HepG2 (cell line): Measurements from ENCODE around the gene MYH7B. TPM values are rescaled to one million over a fixed set of nuclear protein-coding genes. Genes with fewer than 3 reads are reported as not detected.

Source experiments
- ATAC-seq: fragments of 200-7000 bp; cut with Tn5 transposase; 3 replicates; pipeline ENCODE4 v1.9.1; 2020; ENCODE audit warnings: mild to moderate bottlenecking, moderate library complexity
- BruUV-seq: library from RNA; stranded (reverse); fragments of 400-500 nt; replicated peaks from 2 replicates; lab custom pipeline; 2021; lab: Mats Ljungman, UMichigan
- CTCF ChIA-PET: fragments of 300-600 bp; formaldehyde crosslinking; extraction: SDS; loops from one replicate; lab custom pipeline; 2021; ENCODE audit warnings: low total read pairs, inconsistent platforms, low intra/inter-chr PET ratio; lab: Yijun Ruan, JAX
- POLR2A ChIA-PET: fragments of 350-600 bp; sonication (Branson Sonifier 250); formaldehyde crosslinking; loops from one replicate; lab custom pipeline; 2020; ENCODE audit warnings: antibody characterized with exemption, inconsistent platforms; lab: Yijun Ruan, JAX
- DNase-seq: peaks from one replicate; pipeline ENCODE4 v3.0.0-alpha.2; 2015; ENCODE audit warnings: low spot score
- FAIRE-seq: peaks from 3 replicates; lab custom pipeline; 2011; peaks lifted over from hg19 to GRCh38; lab: Jason Lieb, UNC
- H2AFZ ChIP-seq: one replicate; pipeline ENCODE4 v1.6.1; 2011; ENCODE audit warnings: low read length, inconsistent platforms
- H3K27ac ChIP-seq: fragments of 300-600 bp; 3 replicates; pipeline ENCODE4 v1.8.0; 2011; ENCODE audit warnings: mixed run types, mild to moderate bottlenecking, mixed read lengths, low read length, inconsistent platforms; ENCODE audit not compliant: insufficient read depth; ENCODE audit errors: extremely low read length
- H3K27me3 ChIP-seq, 2 experiments: fragments of 200-600 bp in 1 of 2; 2 replicates in 1 of 2; 3 replicates in 1 of 2; pipeline versions ENCODE4 v1.6.0 to v1.8.0; 2011; ENCODE audit warnings: low read length in 2 of 2, mild to moderate bottlenecking in 2 of 2, moderate library complexity in 2 of 2, inconsistent platforms in 1 of 2; ENCODE audit not compliant: insufficient read depth in 2 of 2, control insufficient read depth in 1 of 2
- H3K36me3 ChIP-seq, 2 experiments: fragments of 200-600 bp in 1 of 2; replicated peaks in 1 of 2; 2 replicates in 1 of 2; 3 replicates in 1 of 2; pipeline versions ENCODE4 v1.5.1 to v1.8.0; 2011; ENCODE audit warnings: low read length in 2 of 2, inconsistent platforms in 1 of 2; ENCODE audit not compliant: insufficient read depth in 2 of 2, control insufficient read depth in 1 of 2
- H3K4me1 ChIP-seq: 2 replicates; pipeline ENCODE4 v1.5.1; 2012; ENCODE audit warnings: low read length, inconsistent platforms; ENCODE audit not compliant: insufficient read depth
- H3K4me2 ChIP-seq: 2 replicates; pipeline ENCODE4 v1.6.0; 2011; ENCODE audit warnings: low read depth, low read length, inconsistent platforms
- H3K4me3 ChIP-seq, 3 experiments: fragments of 200-600 bp in 1 of 3; sonication (generic), shearing (Covaris generic) in 1 of 3; replicated peaks in 1 of 3; 2 replicates each; pipeline ENCODE4 v1.5.1; 2011 to 2016; ENCODE audit warnings: low read length in 3 of 3, inconsistent platforms in 2 of 3, low read depth in 2 of 3, mild to moderate bottlenecking in 2 of 3, control low read depth in 1 of 3, mixed read lengths in 1 of 3; ENCODE audit not compliant: insufficient read depth in 1 of 3
- H3K79me2 ChIP-seq: one replicate; pipeline ENCODE4 v1.6.1; 2011; ENCODE audit warnings: low read length, inconsistent platforms; ENCODE audit not compliant: insufficient read depth
- H3K9ac ChIP-seq: 2 replicates; pipeline ENCODE4 v1.6.0; 2011; ENCODE audit warnings: mild to moderate bottlenecking, low read depth, low read length, inconsistent platforms; ENCODE audit not compliant: insufficient read depth
- H3K9me3 ChIP-seq: 2 replicates; pipeline ENCODE4 v1.5.1; 2012; ENCODE audit warnings: mild to moderate bottlenecking, low read length
- H4K20me1 ChIP-seq: 2 replicates; pipeline ENCODE4 v1.6.0; 2011; ENCODE audit warnings: inconsistent platforms, mild to moderate bottlenecking, low read length, moderate library complexity; ENCODE audit not compliant: insufficient read depth
- AGO1 ChIP-seq: fragments of 200-400 bp; formaldehyde crosslinking; IDR thresholded peaks from 2 replicates; pipeline ENCODE4 v1.6.1; 2017; ENCODE audit warnings: mild to moderate bottlenecking, low read depth, low read length, moderate library complexity; ENCODE audit not compliant: poor library complexity, severe bottlenecking
- AGO2 ChIP-seq: fragments of 200-400 bp; formaldehyde crosslinking; optimal IDR thresholded peaks from 2 replicates; pipeline ENCODE3; 2017; ENCODE audit warnings: mild to moderate bottlenecking, low read depth, low read length, moderate library complexity
- CREB1 ChIP-seq, 2 experiments: fragments of 450-650 bp in 1 of 2; IDR thresholded peaks; 2 replicates each; pipeline ENCODE4 v1.6.1; 2016 to 2017; ENCODE audit warnings: control low read depth in 1 of 2, mild to moderate bottlenecking in 1 of 2, missing compliant biosample characterization in 1 of 2, missing genetic modification characterization in 1 of 2
- GATAD1 ChIP-seq: IDR thresholded peaks from 2 replicates; pipeline ENCODE4 v1.6.1; 2016; ENCODE audit warnings: missing genetic modification reagents, missing compliant biosample characterization
- KDM5B ChIP-seq: sonication (generic); formaldehyde crosslinking; IDR thresholded peaks from 2 replicates; pipeline ENCODE4 v1.4.0; 2020; ENCODE audit warnings: missing genetic modification reagents, mild to moderate bottlenecking, borderline replicate concordance
- MIER3 ChIP-seq: IDR thresholded peaks from 2 replicates; pipeline ENCODE4 v1.6.1; 2016; ENCODE audit warnings: missing compliant biosample characterization, borderline replicate concordance
- NR0B2 ChIP-seq: sonication (generic); formaldehyde crosslinking; IDR thresholded peaks from 2 replicates; pipeline ENCODE4 v1.4.0; 2020; ENCODE audit warnings: mild to moderate bottlenecking, missing genetic modification reagents
- NRL ChIP-seq: sonication (generic); formaldehyde crosslinking; IDR thresholded peaks from 2 replicates; pipeline ENCODE4 v1.5.0; 2020; ENCODE audit warnings: missing genetic modification reagents, mild to moderate bottlenecking, moderate library complexity, borderline replicate concordance
- SIX1 ChIP-seq: sonication (generic); formaldehyde crosslinking; IDR thresholded peaks from 2 replicates; pipeline ENCODE4 v1.4.0; 2020; ENCODE audit warnings: missing genetic modification reagents, borderline replicate concordance
- SRSF1 ChIP-seq: fragments of 200-400 bp; formaldehyde crosslinking; optimal IDR thresholded peaks from 2 replicates; pipeline ENCODE3; 2017; ENCODE audit warnings: mild to moderate bottlenecking, low read depth, low read length, moderate library complexity
- WIZ ChIP-seq: sonication (generic); formaldehyde crosslinking; IDR thresholded peaks from 2 replicates; pipeline ENCODE4 v1.5.1; 2020; ENCODE audit warnings: mild to moderate bottlenecking, missing genetic modification reagents
- ZMYM3 ChIP-seq: sonication (generic); formaldehyde crosslinking; IDR thresholded peaks from 2 replicates; pipeline ENCODE4 v1.5.1; 2020; ENCODE audit warnings: mild to moderate bottlenecking, missing genetic modification reagents
- ZNF143 ChIP-seq: sonication (generic); formaldehyde crosslinking; IDR thresholded peaks from 2 replicates; pipeline ENCODE4 v1.4.0; 2020; ENCODE audit warnings: missing genetic modification reagents
- ZNF333 ChIP-seq: sonication (generic); formaldehyde crosslinking; IDR thresholded peaks from 2 replicates; pipeline ENCODE4 v1.4.0; 2020; ENCODE audit warnings: mild to moderate bottlenecking, missing genetic modification reagents, borderline replicate concordance
- ZNF546 ChIP-seq: sonication (generic); formaldehyde crosslinking; conservative IDR thresholded peaks from 2 replicates; pipeline ENCODE4 v1.8.1; 2023; ENCODE audit warnings: mild to moderate bottlenecking, missing genetic modification reagents
- ZNF629 ChIP-seq: sonication (generic); formaldehyde crosslinking; conservative IDR thresholded peaks from 2 replicates; pipeline ENCODE4 v1.5.0; 2020; ENCODE audit warnings: missing genetic modification reagents
- ZNF777 ChIP-seq: sonication (generic); formaldehyde crosslinking; IDR thresholded peaks from 2 replicates; pipeline ENCODE4 v1.4.0; 2020; ENCODE audit warnings: missing genetic modification reagents
- ZNF83 ChIP-seq: sonication (generic); formaldehyde crosslinking; IDR thresholded peaks from 2 replicates; pipeline ENCODE4 v1.4.0; 2020; ENCODE audit warnings: missing genetic modification reagents, mild to moderate bottlenecking, borderline replicate concordance
- WGBS: methylation state at CpG from one replicate; pipeline ENCODE4 v1.1.6; 2017; ENCODE audit warnings: low lambda C conversion rate; 5-methylcytosine and 5-hydroxymethylcytosine counted together
- in situ Hi-C: cut with HindIII; loops from 2 replicates; pipeline ENCODE4 v1.10.0; 2017; ENCODE audit warnings: low pct_unique_long_range_greater_than_20kb; ENCODE audit not compliant: extremely low pct_ligation_motif_present
- intact Hi-C: fragments of 100-400 bp; cut with micrococcal nuclease; formaldehyde crosslinking; loops from one replicate; pipeline ENCODE4 v1.10.0; 2022; ENCODE audit not compliant: unreplicated experiment
- polyA plus RNA-seq, 8 experiments: library from polyadenylated mRNA; depleted of rRNA in 3 of 8; stranded (reverse) in 7 of 8; unstranded in 1 of 8; fragments of >200 nt; fragmentation: Illumina TruSeq in 4 of 8; extraction: Trizol in 4 of 8; gene quantifications; 2 replicates each; pipeline versions ENCODE4 v1.2.1 to v1.2.3, GENCODE V29; 2011 to 2016; ENCODE audit warnings: low read depth in 4 of 8, missing spikeins in 1 of 8, mixed read lengths in 1 of 8; ENCODE audit not compliant: insufficient read depth in 1 of 8
- total RNA-seq, 5 experiments: library from RNA; depleted of rRNA; stranded (reverse); fragments of >200 nt; fragmentation: Illumina TruSeq; extraction: Trizol; gene quantifications; 2 replicates each; pipeline ENCODE4 v1.2.3, GENCODE V29; 2016; ENCODE audit warnings: low read depth in 1 of 5

Gene MYH7B
- total and polyA plus RNA-seq, 2 of the 13 experiments (the other 11 are each of a cell fraction or from before 2014, with no cell fraction given), result 0.05 to 0.20 TPM

GRCh38 chr20:34989118-34989517 lies 33.5 kb downstream of the MYH7B start:
- H3K27me3 ChIP-seq, result peaks cover 21 to 33% of the 10 kb centered on the region in 2 experiments
- no peak for TF ChIP-seq WIZ
- TF ChIP-seq MIER3 (CRISPR knock-in tag), result no peak
- peak; percentile 32; the same call in 1 of the 2 replicates for TF ChIP-seq ZMYM3 (CRISPR knock-in tag)
- TF ChIP-seq GATAD1 (CRISPR knock-in tag), result no peak
- TF ChIP-seq ZNF629 (CRISPR knock-in tag), result peak; percentile 88
- TF ChIP-seq, all 625 proteins: peak for 2
- Histone ChIP-seq H3K9me3 (no peaks in the 10 kb centered on the region), H3K9ac (no peak overlapping the region), H2AFZ (no peak overlapping the region), H4K20me1 (no peaks in the 10 kb centered on the region), H3K27ac (no peak overlapping the region), H3K4me2 (no peak overlapping the region), H3K36me3 (no peaks in the 10 kb centered on the region), H3K4me1 (peaks cover 16% of the 10 kb centered on the region), H3K79me2 (no peaks in the 10 kb centered on the region), H3K4me3 (no peak overlapping the region)
- intact Hi-C loops, result no loop called here
- ATAC-seq (no peak), DNase-seq (no peak), FAIRE-seq (no peak)
- BruUV-seq, result no TSS peak
- ChIA-PET POLR2A (interaction anchor here (1.5 kb wide), 1 partner anchor 34 kb away, joined by 3 read pairs; no protein-coding TSS in a partner anchor), CTCF (no interaction called here)
- 58% methylated on average over 4 of the region's 4 CpGs for WGBS
- in situ Hi-C loops, result no loop called here

- H3K79me2 ChIP-seq, result no peaks in the 10 kb centered on the region
- POLR2A ChIA-PET, result interaction anchor here (1.5 kb wide), 1 partner anchor 35 kb away, joined by 3 read pairs; no protein-coding TSS in a partner anchor
- CTCF ChIA-PET, result no interaction called here
Observed at GRCh38 chr20:34989670-34990069, 34.0 kb downstream of the MYH7B start.

More at GRCh38 chr20:34989670-34990069, 34.0 kb downstream of the MYH7B start:
- H3K4me1 ChIP-seq, result peaks cover 22% of the 10 kb centered on the region
- WGBS, result 74% methylated on average over 14 of the region's 14 CpGs
- no peak overlapping the region for H3K9ac ChIP-seq
- FAIRE-seq (no peak), ATAC-seq (no peak), DNase-seq (no peak)
- no peak overlapping the region for H3K4me2 ChIP-seq
- H3K27ac ChIP-seq, result no peak overlapping the region
- in situ Hi-C loops, result no loop called here
- no peaks in the 10 kb centered on the region for H3K36me3 ChIP-seq
- intact Hi-C loops, result no loop called here
- H3K9me3 ChIP-seq, result no peaks in the 10 kb centered on the region
- H3K27me3 ChIP-seq, result peaks cover 16 to 28% of the 10 kb centered on the region in 2 experiments
- no TSS peak for BruUV-seq
- H4K20me1 ChIP-seq, result no peaks in the 10 kb centered on the region
- H3K4me3 ChIP-seq, result no peak overlapping the region
- TF ChIP-seq CREB1 (IDR thresholded peaks at IDR 0.05), result no peak
- TF ChIP-seq CREB1 (CRISPR knock-in tag; IDR thresholded peaks at IDR 0.05), result no peak
- TF ChIP-seq SIX1 (CRISPR knock-in tag), result no peak
- 0 out of 2 replicates have a peak, but pooled peaks have one; percentile 38 for TF ChIP-seq ZNF546 (CRISPR knock-in tag)
- TF ChIP-seq ZNF143 (CRISPR knock-in tag), result no peak
- 0 out of 2 replicates have a peak, but pooled peaks have one; percentile 24 for TF ChIP-seq NR0B2 (CRISPR knock-in tag)
- TF ChIP-seq ZNF333 (CRISPR knock-in tag), result 0 out of 2 replicates have a peak, but pooled peaks have one; percentile 44
- peak; percentile 60 for TF ChIP-seq AGO2
- TF ChIP-seq KDM5B (CRISPR knock-in tag), result peak; percentile 44; the same call in 1 of the 2 replicates
- no peak for TF ChIP-seq ZNF777 (CRISPR knock-in tag)
- no peak for TF ChIP-seq ZNF83 (CRISPR knock-in tag)
- peak; percentile 41 for TF ChIP-seq SRSF1
- TF ChIP-seq NRL (CRISPR knock-in tag), result 0 out of 2 replicates have a peak, but pooled peaks have one; percentile 28
- peak; percentile 75 for TF ChIP-seq AGO1
- H2AFZ ChIP-seq, result no peak overlapping the region
